ENCODE measurements around the gene GNG12. TPM values are rescaled to one million over a fixed set of nuclear protein-coding genes. Genes with fewer than 3 reads are reported as not detected.

The GNG12 gene
- total RNA-seq, 1 experiment from 2014 or later, result 14.3 TPM

DNA sequence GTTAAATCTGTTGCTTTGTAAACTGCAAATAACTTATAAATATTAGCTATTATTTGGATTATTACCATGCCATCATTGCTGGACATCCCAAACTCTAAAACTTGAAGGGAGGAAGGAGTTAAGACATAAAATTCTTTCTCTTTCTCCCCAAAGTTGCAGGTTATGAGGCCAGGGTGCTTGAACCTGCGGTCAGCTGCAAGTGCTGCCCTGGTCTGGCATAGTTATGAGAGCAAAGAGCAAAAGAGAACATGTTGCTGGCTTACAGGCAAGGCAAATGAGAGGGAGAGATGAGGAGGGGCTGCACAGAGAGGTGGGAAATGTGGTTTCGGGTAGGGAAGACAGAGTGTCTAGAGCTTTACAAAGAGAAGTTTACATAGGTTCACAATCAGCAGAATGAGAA is 117.4 kb downstream of the GNG12 start:
- Histone ChIP-seq H3K27ac (ENCODE audit: insufficient read length, low read depth, low read length) (no peak overlapping the region), H2BK12ac (ENCODE audit: insufficient read length, low read depth, low read length) (no peak overlapping the region), H3K18ac (ENCODE audit: insufficient read length, low read depth, low read length) (no peak overlapping the region), H4K91ac (ENCODE audit: insufficient read length, low read depth, low read length) (no peak overlapping the region), H2BK20ac (ENCODE audit: low read depth, low read length, poor library complexity, severe bottlenecking) (no peak overlapping the region), H3K14ac (ENCODE audit: insufficient read depth, low read length) (no peak overlapping the region), H3K4me2 (ENCODE audit: insufficient read depth, insufficient read length, low read length) (no peak overlapping the region), H2BK120ac (ENCODE audit: low read depth, low read length, poor library complexity, severe bottlenecking) (no peak overlapping the region), H2BK15ac (ENCODE audit: low read depth, low read length) (no peak overlapping the region), H3K79me2 (ENCODE audit: insufficient read depth, low read length) (no peaks in the 10 kb centered on the region), H2AFZ (ENCODE audit: low read length) (no peak overlapping the region), H3K23ac (ENCODE audit: insufficient read length, low read depth, low read length) (no peak overlapping the region), H3K56ac (ENCODE audit: insufficient read length, low read depth, low read length) (no peak overlapping the region), H3K4me1 (ENCODE audit: insufficient read depth, low read length) (0 out of 2 replicates have a peak, but pooled peaks cover 2% of the 10 kb centered on the region), H3K79me1 (ENCODE audit: insufficient read depth, low read depth, low read length, poor library complexity, severe bottlenecking) (no peaks in the 10 kb centered on the region), H3T11ph (ENCODE audit: low read length) (no peak overlapping the region), H3K4ac (ENCODE audit: low read depth, low read length) (no peak overlapping the region), H4K8ac (replicated peaks; ENCODE audit: insufficient read length, low read depth, low read length) (no peak overlapping the region), H4K5ac (ENCODE audit: insufficient read length, low read depth, low read length) (no peak overlapping the region), H3K23me2 (ENCODE audit: insufficient read length, low read depth, low read length, poor library complexity, severe bottlenecking) (no peaks in the 10 kb centered on the region), H2BK5ac (ENCODE audit: insufficient read length, low read length) (no peak overlapping the region), H3K9me3 (ENCODE audit: control insufficient read depth, low read depth, low read length) (no peaks in the 10 kb centered on the region), H2AK5ac (ENCODE audit: insufficient read length, low read length) (no peak overlapping the region), H4K20me1 (ENCODE audit: control insufficient read depth, insufficient read depth, insufficient read length) (no peaks in the 10 kb centered on the region), H3K9ac (ENCODE audit: extremely low read depth, insufficient read length, low read length) (no peak overlapping the region), H3K27me3 (ENCODE audit: insufficient read depth, low read length) (no peaks in the 10 kb centered on the region)
- H3K4me1 Mint-ChIP-seq, result peaks cover 9 to 11% of the 10 kb centered on the region in 2 experiments
- TF ChIP-seq, protein P1, sequence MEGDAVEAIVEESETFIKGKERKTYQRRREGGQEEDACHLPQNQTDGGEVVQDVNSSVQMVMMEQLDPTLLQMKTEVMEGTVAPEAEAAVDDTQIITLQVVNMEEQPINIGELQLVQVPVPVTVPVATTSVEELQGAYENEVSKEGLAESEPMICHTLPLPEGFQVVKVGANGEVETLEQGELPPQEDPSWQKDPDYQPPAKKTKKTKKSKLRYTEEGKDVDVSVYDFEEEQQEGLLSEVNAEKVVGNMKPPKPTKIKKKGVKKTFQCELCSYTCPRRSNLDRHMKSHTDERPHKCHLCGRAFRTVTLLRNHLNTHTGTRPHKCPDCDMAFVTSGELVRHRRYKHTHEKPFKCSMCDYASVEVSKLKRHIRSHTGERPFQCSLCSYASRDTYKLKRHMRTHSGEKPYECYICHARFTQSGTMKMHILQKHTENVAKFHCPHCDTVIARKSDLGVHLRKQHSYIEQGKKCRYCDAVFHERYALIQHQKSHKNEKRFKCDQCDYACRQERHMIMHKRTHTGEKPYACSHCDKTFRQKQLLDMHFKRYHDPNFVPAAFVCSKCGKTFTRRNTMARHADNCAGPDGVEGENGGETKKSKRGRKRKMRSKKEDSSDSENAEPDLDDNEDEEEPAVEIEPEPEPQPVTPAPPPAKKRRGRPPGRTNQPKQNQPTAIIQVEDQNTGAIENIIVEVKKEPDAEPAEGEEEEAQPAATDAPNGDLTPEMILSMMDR (conservative IDR thresholded peaks at IDR 0.05), result no peak
- WGBS (ENCODE audit: extremely low coverage, insufficient read length, low lambda C conversion rate), result no CpG with 5 or more reads among the region's 2 CpGs
- no peak overlapping the region for H3K4me3 Mint-ChIP-seq
- H3K27ac Mint-ChIP-seq, result no peak overlapping the region
- H3K9me3 Mint-ChIP-seq, result no peaks in the 10 kb centered on the region
- no peak for DNase-seq
- no peaks in the 10 kb centered on the region for H3K27me3 Mint-ChIP-seq (ENCODE audit: low read depth)
- no peaks in the 10 kb centered on the region for H3K36me3 Mint-ChIP-seq (ENCODE audit: insufficient read depth in 1 of 3, low read depth in 3 of 3)

All from H9 (cell line).